ENCODE results near the gene OSBPL6.

DNA sequence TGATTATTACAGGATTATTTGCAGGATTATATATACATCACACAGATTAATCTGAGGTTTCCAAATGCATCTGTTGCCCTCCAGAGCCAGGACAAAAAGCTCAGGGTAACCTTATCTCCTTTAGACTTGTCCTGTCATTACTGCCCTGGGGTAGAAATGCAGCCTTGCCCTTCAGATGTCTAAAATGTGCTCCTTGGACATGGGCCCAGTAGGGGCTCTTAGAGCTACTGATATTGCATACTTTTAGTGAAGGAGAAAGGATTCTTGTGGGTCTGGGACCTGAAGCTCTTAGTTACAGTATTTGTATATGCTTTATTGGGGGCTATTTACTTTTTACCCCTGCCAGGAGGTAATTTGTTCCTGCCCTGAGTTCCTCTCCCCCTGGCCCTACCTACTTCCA is 200.5 kb downstream of the OSBPL6 start:
- no peak for TF ChIP-seq EZH2 (optimal IDR thresholded peaks at IDR 0.05; ENCODE audit: low read depth, low read length)
- TF ChIP-seq, protein P1, sequence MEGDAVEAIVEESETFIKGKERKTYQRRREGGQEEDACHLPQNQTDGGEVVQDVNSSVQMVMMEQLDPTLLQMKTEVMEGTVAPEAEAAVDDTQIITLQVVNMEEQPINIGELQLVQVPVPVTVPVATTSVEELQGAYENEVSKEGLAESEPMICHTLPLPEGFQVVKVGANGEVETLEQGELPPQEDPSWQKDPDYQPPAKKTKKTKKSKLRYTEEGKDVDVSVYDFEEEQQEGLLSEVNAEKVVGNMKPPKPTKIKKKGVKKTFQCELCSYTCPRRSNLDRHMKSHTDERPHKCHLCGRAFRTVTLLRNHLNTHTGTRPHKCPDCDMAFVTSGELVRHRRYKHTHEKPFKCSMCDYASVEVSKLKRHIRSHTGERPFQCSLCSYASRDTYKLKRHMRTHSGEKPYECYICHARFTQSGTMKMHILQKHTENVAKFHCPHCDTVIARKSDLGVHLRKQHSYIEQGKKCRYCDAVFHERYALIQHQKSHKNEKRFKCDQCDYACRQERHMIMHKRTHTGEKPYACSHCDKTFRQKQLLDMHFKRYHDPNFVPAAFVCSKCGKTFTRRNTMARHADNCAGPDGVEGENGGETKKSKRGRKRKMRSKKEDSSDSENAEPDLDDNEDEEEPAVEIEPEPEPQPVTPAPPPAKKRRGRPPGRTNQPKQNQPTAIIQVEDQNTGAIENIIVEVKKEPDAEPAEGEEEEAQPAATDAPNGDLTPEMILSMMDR (IDR thresholded peaks at IDR 0.05; ENCODE audit: low read length): no peak
